Tibial nerve (tissue), 3 donors: Measurements from ENCODE around the gene GDF9.

Source experiments
- POLR2A ChIP-seq, 2 donors: fragments of 450-650 bp; IDR thresholded peaks; one replicate each; pipeline ENCODE4 v1.6.1; 2017; ENCODE audit warnings: antibody characterized with exemption in 2 of 2, mild to moderate bottlenecking in 2 of 2, moderate library complexity in 2 of 2
- TF ChIP-seq, protein P1 (sequence below), 5 experiments: fragments of 200-600 bp in 3 of 5; fragments of 450-650 bp in 2 of 5; sonication (generic) in 3 of 5; IDR thresholded peaks; one replicate each; pipeline ENCODE4 v1.5.1; 2016 to 2019; ENCODE audit warnings: antibody characterized with exemption in 5 of 5, mild to moderate bottlenecking in 3 of 5, moderate library complexity in 2 of 5

DNA sequence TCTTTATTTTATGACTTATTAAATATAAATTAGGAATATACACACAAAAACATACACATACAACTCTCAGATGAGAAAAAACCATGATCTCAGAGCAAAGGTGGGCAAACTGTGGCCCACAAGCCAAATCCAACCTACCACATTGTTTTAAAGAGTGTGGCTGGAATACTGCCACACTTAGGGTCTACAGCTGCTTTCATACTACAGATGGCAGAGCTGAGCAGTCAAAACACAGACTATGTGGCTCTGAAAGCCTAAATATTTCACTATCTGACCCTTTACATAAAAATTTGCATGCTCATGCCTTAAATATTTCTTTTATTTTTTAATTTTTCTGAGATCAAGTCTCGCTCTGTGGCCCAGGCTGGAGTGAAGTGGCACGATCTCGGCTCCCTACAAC lies 35.5 kb upstream of the GDF9 start:
- TF ChIP-seq, protein P1, sequence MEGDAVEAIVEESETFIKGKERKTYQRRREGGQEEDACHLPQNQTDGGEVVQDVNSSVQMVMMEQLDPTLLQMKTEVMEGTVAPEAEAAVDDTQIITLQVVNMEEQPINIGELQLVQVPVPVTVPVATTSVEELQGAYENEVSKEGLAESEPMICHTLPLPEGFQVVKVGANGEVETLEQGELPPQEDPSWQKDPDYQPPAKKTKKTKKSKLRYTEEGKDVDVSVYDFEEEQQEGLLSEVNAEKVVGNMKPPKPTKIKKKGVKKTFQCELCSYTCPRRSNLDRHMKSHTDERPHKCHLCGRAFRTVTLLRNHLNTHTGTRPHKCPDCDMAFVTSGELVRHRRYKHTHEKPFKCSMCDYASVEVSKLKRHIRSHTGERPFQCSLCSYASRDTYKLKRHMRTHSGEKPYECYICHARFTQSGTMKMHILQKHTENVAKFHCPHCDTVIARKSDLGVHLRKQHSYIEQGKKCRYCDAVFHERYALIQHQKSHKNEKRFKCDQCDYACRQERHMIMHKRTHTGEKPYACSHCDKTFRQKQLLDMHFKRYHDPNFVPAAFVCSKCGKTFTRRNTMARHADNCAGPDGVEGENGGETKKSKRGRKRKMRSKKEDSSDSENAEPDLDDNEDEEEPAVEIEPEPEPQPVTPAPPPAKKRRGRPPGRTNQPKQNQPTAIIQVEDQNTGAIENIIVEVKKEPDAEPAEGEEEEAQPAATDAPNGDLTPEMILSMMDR (IDR thresholded peaks at IDR 0.05): no peak
- no peak for TF ChIP-seq POLR2A (IDR thresholded peaks at IDR 0.05)
